Sigmoid colon (tissue), 4 donors: ENCODE results near the gene KRT12.

Experiments
- EP300 ChIP-seq, 4 donors: sonication (generic); formaldehyde crosslinking; IDR thresholded peaks; one replicate each; pipeline ENCODE4 v1.6.1; 2017; ENCODE audit warnings: antibody characterized with exemption in 4 of 4
- POLR2A ChIP-seq, 2 donors: fragments of 450-650 bp; IDR thresholded peaks; one replicate each; pipeline ENCODE4 v1.6.1; 2016; ENCODE audit warnings: antibody characterized with exemption in 2 of 2, mild to moderate bottlenecking in 2 of 2, moderate library complexity in 2 of 2
- POLR2AphosphoS5 ChIP-seq, 4 donors: sonication (generic); formaldehyde crosslinking; IDR thresholded peaks; one replicate each; pipeline ENCODE4 v1.6.1; 2017; ENCODE audit warnings: antibody characterized with exemption in 4 of 4
- TF ChIP-seq, protein P1 (sequence below), 4 experiments: fragments of 450-650 bp in 3 of 4; fragments of 200-600 bp in 1 of 4; IDR thresholded peaks; one replicate each; pipeline ENCODE4 v1.5.1; 2016 to 2019; ENCODE audit warnings: antibody characterized with exemption in 4 of 4, mild to moderate bottlenecking in 3 of 4, moderate library complexity in 2 of 4

DNA sequence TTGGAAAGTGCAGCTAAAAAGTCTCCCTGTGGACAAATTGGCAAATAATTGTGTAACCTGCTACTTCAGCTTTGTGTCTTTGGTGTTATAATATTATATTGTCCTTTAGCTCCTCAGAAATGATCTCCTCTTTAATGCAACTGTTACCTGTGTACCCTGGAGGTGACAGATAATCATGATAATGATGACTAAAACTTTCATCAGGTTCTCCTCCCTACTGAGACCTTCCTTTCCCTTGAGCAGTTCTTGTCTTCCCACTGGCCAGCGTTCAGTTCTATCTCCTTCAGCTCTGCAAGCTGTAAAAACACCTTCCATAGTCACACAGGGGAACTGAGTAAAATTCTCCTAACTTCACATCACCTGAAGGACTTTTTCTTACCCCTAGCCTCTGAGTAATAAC lies 14.7 kb downstream of the KRT12 start:
- TF ChIP-seq POLR2AphosphoS5 (IDR thresholded peaks at IDR 0.05), result no peak
- no peak for TF ChIP-seq POLR2A (IDR thresholded peaks at IDR 0.05)
- TF ChIP-seq, protein P1, sequence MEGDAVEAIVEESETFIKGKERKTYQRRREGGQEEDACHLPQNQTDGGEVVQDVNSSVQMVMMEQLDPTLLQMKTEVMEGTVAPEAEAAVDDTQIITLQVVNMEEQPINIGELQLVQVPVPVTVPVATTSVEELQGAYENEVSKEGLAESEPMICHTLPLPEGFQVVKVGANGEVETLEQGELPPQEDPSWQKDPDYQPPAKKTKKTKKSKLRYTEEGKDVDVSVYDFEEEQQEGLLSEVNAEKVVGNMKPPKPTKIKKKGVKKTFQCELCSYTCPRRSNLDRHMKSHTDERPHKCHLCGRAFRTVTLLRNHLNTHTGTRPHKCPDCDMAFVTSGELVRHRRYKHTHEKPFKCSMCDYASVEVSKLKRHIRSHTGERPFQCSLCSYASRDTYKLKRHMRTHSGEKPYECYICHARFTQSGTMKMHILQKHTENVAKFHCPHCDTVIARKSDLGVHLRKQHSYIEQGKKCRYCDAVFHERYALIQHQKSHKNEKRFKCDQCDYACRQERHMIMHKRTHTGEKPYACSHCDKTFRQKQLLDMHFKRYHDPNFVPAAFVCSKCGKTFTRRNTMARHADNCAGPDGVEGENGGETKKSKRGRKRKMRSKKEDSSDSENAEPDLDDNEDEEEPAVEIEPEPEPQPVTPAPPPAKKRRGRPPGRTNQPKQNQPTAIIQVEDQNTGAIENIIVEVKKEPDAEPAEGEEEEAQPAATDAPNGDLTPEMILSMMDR (IDR thresholded peaks at IDR 0.05), result no peak
- TF ChIP-seq EP300 (IDR thresholded peaks at IDR 0.05), result no peak
